Upper lobe of left lung (tissue), 4 donors: ENCODE measurements around the gene DNAAF9.

Experiments
- POLR2A ChIP-seq, 4 donors: fragments of 450-650 bp; IDR thresholded peaks; one replicate each; pipeline ENCODE4 v1.5.1; 2016 to 2017; ENCODE audit warnings: antibody characterized with exemption in 4 of 4, mild to moderate bottlenecking in 2 of 4
- POLR2AphosphoS5 ChIP-seq, 2 donors: sonication (generic); formaldehyde crosslinking; IDR thresholded peaks; one replicate each; pipeline ENCODE4 v1.5.1; 2017; ENCODE audit warnings: antibody characterized with exemption in 2 of 2
- TF ChIP-seq, protein P1 (sequence below), 6 experiments: fragments of 450-650 bp in 4 of 6; fragments of 200-600 bp in 2 of 6; sonication (generic) in 2 of 6; IDR thresholded peaks; one replicate each; pipeline ENCODE4 v1.5.1; 2016 to 2019; ENCODE audit warnings: antibody characterized with exemption in 6 of 6

DNA sequence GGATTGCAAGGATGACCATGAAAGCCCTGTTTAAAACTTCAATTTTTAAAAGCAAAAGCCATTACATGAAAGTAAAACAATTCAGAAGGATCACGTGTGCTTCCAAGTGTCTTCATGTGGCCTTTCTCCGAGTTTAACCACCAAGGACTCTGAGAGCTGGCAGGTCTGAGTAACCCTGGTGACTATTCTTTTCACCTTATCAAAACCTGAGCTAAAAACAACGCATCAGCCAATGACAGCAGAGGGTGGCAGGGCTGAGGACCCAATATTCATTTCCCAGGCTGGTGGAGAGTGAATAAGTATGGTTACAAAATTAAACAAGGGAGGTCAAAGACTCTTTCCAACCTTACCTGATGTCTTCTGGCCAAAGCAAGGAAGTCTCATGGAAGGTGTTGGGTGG lies 46.7 kb downstream of the DNAAF9 start:
- TF ChIP-seq, protein P1, sequence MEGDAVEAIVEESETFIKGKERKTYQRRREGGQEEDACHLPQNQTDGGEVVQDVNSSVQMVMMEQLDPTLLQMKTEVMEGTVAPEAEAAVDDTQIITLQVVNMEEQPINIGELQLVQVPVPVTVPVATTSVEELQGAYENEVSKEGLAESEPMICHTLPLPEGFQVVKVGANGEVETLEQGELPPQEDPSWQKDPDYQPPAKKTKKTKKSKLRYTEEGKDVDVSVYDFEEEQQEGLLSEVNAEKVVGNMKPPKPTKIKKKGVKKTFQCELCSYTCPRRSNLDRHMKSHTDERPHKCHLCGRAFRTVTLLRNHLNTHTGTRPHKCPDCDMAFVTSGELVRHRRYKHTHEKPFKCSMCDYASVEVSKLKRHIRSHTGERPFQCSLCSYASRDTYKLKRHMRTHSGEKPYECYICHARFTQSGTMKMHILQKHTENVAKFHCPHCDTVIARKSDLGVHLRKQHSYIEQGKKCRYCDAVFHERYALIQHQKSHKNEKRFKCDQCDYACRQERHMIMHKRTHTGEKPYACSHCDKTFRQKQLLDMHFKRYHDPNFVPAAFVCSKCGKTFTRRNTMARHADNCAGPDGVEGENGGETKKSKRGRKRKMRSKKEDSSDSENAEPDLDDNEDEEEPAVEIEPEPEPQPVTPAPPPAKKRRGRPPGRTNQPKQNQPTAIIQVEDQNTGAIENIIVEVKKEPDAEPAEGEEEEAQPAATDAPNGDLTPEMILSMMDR (IDR thresholded peaks at IDR 0.05) = no peak
- no peak for TF ChIP-seq POLR2A (IDR thresholded peaks at IDR 0.05)
- no peak for TF ChIP-seq POLR2AphosphoS5 (IDR thresholded peaks at IDR 0.05)
